Activated CD4-positive, CD25-positive, alpha-beta regulatory T cell (primary cell): ENCODE results near the gene EZR.

Experiments used
- DNase-seq, 4 experiments: peaks; one replicate each; lab custom pipeline; 2025; lab: John Stamatoyannopoulos, UW

Gene EZR

DNA sequence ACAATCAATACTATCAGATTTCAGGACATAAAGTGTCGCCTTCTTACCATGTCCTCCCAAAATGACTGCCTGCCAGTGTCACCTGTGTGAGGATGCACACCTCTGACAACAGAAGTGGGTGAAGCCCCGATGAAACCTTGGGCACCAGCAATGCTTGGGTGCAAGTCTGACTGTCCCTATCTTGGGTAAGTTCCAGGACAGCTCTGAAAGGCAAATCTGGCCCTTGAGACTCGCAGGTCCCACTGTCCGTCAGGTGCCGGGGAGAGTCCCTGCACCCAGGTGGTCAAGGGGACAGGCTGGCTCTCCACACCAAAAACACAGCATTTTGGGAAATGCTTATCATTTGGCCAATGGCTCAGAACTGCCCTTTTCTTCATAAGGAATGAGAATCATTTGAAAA lies 43.3 kb downstream of the EZR start:
- DNase-seq: no peak

DNA sequence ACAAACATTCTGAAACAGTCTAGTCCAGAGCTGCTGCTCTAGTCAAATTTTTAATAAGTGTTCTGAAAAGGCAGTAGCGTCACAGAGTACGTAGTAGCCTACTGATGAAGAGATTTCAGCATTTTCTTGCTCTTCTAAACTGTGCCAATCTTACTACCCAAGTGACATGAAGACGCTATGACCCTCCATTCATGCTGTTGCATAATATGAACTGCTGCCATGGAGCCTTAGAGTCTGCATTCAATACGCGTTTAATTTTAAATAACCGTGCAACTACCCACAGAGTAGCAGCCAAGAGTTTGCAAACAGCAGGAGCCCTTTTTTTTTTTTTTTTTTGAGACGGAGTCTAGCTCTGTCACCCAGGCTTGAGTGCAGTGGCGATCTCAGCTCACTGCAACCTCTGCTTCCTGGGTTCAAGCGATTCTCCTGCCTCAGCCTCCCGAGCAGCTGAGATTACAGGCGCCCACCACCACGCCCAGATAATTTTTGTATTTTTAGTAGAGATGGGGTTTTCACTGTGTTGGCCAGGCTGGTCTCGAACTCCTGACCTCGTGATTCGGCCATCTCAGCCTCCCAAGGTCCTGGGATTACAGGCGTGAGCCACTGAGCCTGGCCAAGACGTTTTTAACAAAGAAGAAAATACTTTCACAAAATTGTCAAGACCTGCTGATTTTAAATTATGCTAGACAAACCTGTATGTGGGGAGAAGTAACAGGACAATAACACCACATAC lies 44.3 kb downstream of the EZR start:
- DNase-seq: no peak

DNA sequence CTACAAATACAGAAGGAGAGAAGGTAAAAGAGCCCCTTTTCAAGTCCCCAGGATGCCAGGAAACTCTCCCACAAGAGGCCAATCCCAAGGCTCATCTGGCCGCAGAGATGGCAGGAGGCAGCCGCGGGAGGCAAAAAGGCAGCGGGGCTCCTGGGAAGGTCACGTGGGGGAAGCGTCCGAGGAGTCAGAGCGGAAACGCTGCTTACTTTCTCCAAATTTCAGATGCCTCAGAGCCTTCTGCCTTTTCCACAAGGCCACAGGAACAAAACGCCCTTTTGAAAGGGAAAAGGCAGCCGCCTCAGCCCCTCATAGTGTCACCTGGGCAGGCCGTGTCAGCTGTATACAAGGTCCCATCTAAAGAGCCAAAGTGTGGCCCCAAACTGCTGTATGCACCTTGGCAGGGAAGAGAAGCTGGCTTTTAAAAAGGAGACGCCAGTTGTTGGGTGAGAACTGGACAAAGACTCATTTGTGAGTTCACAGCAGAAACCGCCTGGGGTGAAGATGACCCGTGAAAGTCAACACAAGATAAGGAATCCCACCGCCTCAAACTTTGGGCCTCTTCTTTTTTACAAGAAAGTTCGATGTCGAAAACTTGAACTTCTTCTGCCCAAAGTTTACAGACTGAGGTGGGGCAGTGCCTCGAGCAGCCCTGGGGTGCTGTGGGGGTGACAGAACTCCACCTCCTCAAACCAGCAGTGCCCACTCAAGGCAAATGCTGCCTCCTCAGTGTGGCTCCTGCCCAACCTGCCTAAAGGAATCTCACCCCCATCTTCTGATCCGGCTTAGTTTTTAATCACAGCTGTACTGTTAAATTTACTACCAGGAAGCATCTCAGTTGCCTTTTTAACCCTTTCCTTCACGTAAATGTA lies 45.4 kb downstream of the EZR start:
- DNase-seq: no peak

DNA sequence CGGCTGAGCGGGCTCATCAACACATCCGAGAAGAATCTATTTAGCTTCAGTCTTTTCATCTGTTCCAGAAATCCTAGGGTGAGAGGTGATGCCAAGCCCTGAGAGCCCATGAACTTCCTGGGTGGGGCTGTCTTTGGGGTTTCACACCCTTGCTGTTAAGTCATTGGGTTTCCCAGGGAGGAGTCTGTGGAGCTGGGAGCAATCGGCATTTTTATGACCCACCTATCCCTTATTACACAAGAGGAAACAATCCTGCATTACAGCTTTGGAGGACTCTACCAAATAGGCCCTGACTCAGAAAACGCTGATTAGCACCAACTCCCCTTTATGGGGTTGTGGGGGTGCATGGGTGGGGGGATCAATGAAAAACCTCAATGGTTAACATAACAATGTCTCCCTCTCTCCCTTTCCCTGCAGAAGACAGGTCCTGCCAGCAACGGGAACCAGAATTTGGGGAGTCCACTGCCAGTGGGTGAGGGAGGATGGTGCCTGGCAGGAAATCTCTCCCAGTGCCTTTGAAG lies 46.3 kb downstream of the EZR start:
- no peak for DNase-seq

DNA sequence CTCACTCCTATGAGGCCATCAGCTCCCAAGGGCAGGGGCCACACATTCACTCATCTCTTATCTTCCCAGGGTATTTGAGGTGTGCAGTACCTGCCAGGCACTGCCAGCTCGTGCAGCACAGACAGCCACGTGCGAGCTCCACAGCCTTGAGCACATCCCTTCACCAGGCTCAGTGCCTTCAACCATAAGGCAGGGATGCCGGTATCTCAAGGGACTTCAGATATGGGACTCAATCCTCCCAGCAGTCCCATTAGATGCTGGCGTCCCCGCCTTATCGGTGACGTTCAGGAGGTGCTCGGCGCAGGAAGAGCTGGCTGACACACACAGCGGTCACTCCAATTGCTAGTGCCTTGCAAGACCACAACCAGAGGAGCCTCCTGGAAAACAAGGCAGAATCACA lies 47.0 kb downstream of the EZR start:
- no peak for DNase-seq

DNA sequence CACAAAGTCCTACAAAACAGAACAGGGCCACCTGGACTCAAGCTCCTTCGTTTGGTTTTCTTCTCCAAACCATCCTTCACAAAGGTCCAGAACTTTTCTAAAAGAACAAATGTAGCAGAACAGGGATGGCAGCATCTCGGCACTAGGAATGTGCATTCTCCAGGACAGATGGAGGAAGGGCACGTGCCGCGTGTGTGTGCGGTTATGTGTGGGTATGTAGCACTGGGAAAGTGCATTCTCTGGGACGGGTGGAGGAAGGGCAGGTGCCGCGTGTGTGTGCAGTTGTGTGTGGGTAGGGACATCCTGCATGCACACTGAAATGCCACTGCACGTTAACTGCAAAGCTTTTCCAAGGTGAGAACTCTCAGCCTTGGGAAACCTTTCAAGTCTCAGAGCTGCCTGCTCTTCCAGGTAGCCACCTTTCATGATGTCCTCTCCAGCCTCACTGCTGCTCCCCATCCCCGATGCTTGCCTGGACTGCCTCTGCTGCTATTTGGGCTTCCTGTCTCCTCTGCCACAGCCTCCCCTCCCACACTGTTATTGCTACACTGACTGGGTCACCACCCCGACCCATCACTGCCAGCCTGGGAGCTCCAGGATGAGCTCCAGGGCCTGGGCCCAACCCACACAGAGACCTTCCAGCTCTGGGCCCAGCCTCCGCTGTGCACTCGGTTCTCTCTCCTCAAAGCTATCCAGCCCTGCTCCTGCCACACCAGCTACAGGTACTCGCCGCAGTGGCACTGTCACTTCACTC lies 47.6 kb downstream of the EZR start:
- no peak for DNase-seq

DNA sequence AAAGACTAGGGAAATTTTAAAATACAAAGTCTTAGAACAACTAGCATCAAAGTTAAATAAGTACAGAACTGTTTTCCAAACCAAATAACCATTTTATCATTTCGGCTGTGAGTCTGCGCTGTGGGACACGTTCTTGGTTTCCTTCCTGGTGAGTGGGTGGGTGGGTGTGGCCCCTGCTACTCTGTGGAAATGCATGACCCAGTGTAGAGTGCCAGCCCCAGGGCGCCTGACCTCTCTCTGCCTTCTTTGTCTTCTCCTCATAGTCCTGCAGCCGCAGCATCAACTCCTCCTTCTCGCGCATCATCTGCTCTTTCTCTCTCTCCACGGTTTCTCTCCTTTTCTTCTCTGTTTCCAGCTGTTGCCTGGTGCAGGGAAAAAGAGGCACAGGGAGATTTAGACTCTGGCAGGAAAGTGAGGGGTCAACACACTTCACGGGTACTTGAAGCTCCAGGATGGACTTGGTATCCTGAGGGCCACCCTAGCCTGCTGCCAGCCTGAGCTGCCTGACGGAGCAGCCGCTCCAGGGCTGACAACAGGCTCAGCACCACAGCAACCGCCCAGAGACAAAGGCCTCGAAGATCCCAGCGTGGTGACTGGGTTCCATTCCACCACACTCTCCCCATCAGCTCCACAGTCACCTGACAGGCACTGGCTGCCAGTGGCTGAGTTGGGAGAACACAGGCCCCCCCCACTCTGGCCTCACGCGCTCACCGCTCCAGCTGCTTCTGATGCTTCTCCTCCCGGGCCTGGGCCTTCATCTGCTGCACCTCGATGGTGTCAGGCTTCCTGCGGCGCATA lies 48.4 kb downstream of the EZR start:
- no peak for DNase-seq

DNA sequence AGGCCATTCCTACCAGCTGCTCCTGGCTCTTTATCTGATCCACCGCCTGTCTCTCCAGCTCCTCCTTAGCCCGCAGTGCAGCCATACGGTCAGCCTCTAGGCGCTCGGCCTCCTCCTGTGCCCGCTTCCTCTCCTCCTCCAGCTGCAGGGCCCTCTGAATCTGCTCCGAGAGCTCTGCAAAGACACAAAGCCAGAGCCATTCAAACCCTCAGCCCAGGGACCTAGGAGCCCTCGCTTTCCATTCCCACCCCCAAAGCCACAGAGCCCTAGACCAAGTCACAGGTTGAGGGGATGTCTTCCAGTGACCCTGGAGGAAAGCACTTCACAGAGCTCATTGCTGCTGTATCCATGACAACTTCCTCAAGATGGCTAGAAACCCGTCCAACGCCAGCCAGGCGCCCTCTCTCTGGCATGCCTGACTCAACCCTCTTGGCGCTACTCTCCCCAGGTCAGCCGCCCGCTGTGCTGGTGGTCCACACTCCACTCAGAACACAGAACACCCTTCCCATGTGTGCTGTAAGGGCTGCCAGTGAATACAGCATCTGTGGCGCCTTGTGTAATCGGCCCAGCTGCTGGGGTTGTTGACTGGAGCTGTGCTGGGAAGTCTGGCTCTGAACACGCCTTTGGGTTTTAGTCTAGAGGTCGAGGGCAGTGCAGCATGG lies 49.3 kb downstream of the EZR start:
- no peak for DNase-seq

DNA sequence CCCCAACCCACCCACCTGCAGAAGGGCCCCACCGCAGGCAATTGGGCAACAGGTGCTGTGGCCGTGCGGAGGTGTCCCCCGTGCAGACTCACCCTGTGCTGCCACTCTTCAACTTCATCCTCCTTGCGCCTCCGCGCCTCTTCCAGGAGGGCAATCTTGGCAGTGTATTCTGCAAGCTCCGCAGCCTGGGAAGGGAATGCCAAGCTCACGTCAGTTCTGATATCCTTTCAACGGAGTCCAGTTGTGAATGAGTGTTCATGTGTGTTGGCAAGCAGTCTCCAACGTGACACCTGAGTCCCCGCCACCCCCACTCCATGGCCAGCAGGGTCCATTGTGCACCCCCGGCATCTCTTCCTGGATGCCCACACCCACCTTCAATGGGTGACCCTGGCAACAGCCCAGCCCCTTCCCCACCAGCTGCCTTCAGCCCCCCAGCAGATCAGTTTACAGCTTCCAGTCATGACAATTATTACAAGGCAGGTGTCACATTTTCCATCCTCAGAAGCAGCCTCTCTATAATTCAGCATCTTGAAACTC lies 49.9 kb downstream of the EZR start:
- no peak for DNase-seq

DNA sequence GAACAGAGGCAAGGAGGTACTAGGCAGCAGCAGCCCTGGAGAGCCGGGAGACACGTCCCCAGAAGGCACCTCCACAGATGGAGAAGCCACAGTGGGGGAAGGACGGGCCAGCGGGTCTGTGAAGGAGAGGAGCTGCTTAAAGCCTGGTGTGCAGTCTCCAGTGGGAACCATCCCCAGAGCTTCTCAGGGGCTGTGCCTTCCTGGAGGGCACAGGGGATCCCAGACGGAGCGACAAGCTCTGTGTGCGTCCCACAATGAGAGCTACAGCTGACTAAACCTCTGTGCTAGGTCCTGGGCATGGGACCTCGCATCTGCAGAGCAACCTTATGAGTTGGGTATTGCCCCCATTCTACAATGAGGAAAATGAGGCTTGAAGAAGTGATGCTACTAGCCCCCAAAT lies 50.7 kb downstream of the EZR start:
- no peak for DNase-seq

DNA sequence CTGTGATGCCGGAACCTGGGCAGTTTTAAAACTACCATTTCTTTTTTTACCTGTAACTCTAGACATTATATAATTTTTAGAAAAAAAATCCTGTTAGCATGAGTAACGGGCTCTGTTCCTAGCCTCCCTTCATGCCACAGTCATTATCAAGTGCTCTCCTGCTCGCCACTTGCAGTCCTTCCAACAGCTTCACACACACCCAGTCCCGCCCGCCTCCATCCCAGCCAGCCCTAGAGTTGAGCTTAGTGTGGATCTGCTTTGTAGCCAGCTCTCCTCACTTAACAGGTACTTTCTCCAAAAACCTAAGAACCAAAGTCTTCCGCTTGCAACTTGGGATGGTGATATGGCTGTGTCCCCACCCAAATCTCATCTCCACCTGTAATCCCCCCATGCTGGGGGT lies 51.5 kb downstream of the EZR start:
- no peak for DNase-seq

DNA sequence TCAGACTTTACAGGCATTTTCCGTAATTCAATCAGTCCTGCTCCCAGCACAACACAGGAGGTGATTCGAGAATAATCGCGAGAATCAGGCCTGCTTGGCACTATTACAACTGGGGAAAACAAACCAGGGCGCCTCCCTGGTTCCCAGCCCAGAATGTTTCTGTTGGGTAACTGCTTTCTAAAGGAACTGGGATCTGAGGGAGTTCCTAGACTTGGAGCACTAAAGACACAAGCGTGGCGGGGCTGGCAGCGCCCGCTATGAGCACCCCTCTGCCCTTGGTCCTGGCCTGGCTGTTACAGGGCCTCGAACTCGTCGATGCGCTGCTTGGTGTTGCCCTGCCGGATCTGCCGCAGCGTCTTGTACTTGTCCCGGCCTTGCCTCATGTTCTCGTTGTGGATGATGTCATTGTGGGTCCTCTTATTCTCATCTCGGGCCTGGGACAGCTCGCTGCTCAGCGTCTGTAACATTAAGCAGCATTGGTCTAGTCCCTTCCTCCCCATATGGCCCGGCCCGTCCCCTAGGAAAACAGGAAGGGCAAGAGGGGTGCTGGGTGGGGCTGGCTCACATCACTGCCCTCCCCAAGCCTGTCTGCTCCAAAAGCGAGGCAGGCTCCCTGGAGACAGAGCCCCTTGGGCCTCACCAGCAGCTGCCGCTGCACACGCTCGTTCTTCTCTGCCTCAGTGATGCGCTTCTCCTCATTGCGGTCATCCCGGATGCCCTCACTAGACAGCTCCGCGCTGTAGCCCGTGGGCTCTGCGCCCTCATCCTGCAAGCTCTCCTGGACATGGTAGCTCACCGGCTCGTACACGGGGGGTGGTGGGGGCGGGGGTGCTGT lies 52.3 kb downstream of the EZR start:
- no peak for DNase-seq

DNA sequence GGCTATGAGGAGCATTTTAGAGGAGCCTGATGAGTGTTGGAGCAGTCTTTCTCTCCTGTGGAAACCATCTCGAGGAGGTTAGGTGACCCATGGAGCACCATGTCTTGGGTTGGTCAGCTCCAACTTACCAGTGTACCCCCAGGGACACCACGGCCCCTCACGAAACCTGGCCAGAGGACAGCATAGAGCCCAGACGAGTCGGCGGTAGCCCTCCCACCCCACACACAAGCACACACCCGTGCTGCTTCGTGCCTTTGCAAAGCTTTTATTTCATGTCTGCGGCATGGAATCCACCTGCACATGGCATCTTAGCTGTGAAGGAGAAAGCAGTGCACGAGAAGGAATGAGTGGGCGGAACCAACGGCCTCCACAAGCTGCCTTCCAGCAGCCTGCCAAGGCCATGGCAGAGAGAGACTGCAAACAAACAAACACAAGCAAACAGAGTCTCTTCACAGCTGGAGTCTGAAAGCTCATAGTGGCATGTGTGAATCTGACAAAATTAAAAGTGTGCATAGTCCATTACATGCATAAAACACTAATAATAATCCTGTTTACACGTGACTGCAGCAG lies 53.6 kb downstream of the EZR start:
- DNase-seq: no peak

DNA sequence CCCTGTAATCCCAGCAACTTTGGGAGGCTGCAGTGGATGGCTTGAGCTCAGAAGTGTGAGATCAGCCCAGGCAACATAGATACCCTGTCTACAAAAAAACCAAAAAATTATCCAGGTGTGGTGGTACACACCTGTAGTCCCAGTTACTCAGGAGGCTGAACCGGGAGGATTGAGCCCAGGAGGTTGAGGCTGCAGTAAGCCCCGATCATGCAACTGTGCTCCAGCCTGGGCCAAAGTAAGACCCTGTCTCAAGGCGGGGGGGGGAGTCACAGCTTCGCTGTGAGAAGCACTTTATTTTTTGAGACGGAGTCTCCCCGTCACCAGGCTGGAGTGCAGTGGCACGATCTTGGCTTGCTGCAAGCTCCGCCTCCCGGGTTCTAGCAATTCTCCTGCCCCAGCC lies 54.2 kb downstream of the EZR start:
- DNase-seq: no peak

DNA sequence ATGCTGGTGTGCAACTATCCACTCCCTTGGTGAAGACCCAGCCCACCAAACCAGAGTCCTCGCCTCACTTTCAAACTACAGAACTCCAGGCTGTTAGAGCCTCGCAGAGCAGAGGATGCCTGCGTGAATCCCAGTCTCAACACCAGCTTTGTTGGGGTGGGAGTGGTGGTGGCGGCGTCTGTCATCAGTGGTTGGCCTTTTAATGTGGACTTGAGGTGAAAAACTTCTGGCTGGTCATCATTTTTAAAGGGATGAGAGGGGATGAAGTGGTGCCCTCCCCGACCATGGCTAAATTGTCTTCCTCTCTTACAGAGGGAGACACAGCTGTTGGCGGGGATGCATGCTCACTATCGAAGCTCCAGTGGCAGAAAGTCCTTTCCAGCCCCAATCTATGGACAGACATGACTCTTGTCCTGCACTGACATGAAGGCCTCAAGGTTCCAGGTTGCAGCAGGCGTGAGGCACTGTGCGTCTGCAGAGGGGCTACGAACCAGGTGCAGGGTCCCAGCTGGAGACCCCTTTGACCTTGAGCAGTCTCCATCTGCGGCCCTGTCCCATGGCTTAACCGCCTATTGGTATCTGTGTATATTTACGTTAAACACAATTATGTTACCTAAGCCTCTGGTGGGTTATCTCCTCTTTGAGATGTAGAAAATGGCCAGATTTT lies 54.9 kb downstream of the EZR start:
- no peak for DNase-seq

DNA sequence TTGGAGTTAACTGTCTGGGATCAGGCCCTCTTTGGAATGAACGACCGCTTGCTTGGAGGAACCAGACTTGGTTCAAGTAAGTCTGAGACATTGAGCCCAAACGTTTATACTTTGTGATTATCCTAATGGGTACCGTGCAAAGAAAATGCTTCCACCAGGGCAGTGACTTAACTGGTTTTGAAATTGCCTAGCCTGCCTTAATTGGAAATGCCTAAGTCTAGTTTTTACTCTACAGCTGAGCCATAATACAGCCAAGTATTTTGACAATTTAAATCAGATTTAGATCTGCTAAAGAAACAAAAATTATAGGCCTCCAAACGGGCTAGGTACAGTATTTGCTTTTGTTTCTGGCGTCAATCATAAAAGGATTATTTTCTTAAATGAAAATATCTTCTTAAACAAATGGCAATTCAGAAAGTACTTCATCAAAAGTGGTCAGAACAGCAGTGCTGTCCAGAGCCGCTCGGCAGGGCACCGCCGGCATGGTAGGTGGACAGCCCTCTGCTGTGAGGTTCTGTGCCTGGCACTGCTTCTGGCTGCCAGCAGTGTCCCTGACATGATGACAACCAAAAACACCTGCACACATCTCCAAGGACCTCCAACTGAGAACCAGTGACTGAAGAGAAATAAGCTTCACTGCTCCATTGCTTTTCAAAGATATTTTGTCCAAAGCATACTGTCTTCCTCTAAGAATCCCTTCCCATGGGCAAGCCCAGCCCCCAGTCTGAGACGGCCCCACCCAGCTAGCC lies 55.6 kb downstream of the EZR start:
- DNase-seq: no peak

DNA sequence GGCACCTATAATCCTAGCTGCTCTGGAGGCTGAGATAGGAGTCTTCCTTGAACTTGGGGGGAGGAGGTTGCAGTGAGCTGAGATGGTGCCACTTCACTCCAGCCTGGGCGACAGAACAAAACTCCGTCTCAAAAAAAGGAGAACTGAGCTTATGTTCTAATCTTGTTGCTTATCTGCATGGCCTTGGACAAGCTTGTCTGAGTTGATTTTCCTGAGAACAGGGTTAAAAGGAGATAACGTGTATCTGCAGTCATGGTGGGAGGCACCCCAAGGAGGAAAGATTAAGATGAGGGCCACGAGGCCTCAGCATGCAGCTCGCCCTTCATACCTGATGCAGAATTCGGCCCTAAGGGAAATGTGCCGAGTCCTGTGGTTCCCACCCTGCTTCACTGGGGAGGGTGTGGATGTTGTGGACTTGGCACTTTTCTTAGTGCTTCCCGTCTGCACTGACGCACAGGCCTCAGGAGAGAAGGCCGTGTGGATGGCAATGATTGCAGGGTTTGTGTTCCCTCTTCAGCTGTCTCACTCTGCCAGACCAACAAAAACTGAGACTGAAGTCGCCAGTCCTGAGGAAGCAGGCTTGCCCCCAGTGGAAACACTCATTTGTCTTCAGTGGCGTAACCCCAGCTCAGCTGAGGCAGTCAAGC lies 56.3 kb downstream of the EZR start:
- no peak for DNase-seq

DNA sequence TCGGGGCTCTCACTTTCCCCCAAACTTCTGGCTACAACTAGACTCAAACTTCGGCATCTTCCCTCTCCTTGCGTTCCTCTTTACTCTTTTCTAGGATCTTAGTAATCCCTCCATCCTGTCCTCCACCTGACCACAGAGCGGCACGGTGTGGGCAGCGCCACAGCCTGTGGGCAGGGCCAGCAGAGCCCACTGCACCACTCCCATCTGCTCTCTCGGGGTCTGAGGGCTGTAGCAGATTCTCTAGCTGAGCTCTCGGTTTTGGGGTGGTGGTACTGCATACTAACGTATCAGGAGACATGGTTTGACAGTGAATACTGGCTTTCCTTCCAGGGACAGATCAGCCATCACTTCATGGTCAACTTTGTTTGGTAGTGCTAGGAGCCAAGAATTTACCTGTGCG lies 57.4 kb downstream of the EZR start:
- no peak for DNase-seq
